Esophagus muscularis mucosa (tissue), 4 donors: Measurements from ENCODE around the gene P2RX1. TPM values are rescaled to one million over a fixed set of nuclear protein-coding genes. Genes with fewer than 3 reads are reported as not detected.
A peak's percentile ranks its signal among the peaks of the same experiment; 100 is the strongest.

Experiments used
- DNase-seq: peaks from one replicate; pipeline ENCODE4 v3.0.0-alpha.2; 2017; ENCODE audit errors: extremely low spot score
- H3K27ac ChIP-seq, 4 donors: fragments of 200-600 bp; sonication (generic); replicated peaks in 1 of 4; 1 replicate in 3 of 4; 2 replicates in 1 of 4; pipeline ENCODE4 v1.5.1; 2016 to 2019; ENCODE audit warnings: mild to moderate bottlenecking in 1 of 4
- H3K27me3 ChIP-seq, 4 donors: fragments of 200-600 bp; sonication (generic); one replicate each; pipeline versions ENCODE4 v1.5.1 to v1.6.0; 2016 to 2019
- H3K36me3 ChIP-seq, 4 donors: fragments of 200-600 bp; sonication (generic); one replicate each; pipeline ENCODE4 v1.5.1; 2016 to 2019
- H3K4me1 ChIP-seq, 4 donors: fragments of 200-600 bp; sonication (generic); one replicate each; pipeline ENCODE4 v1.5.1; 2016 to 2019
- H3K4me3 ChIP-seq, 4 donors: fragments of 200-600 bp; sonication (generic); 1 replicate in 2 of 4; 2 replicates in 2 of 4; pipeline ENCODE4 v1.5.1; 2016 to 2019; ENCODE audit warnings: mild to moderate bottlenecking in 4 of 4, moderate library complexity in 1 of 4
- H3K9me3 ChIP-seq, 4 donors: fragments of 200-600 bp; sonication (generic); 1 replicate in 3 of 4; 2 replicates in 1 of 4; pipeline ENCODE4 v1.5.1; 2016 to 2019
- CTCF ChIP-seq, 3 experiments: fragments of 200-600 bp in 2 of 3; fragments of 450-650 bp in 1 of 3; sonication (generic) in 2 of 3; IDR thresholded peaks; one replicate each; pipeline ENCODE4 v1.5.1; 2017 to 2019; ENCODE audit warnings: antibody characterized with exemption in 3 of 3, mild to moderate bottlenecking in 2 of 3, moderate library complexity in 1 of 3
- EP300 ChIP-seq: sonication (generic); formaldehyde crosslinking; IDR thresholded peaks from one replicate; pipeline ENCODE4 v1.6.1; 2017; ENCODE audit warnings: antibody characterized with exemption
- POLR2A ChIP-seq: fragments of 450-650 bp; IDR thresholded peaks from one replicate; pipeline ENCODE4 v1.6.1; 2017; ENCODE audit warnings: antibody characterized with exemption, moderate library complexity, mild to moderate bottlenecking, low read depth
- POLR2AphosphoS5 ChIP-seq, 2 donors: sonication (generic); formaldehyde crosslinking; IDR thresholded peaks; one replicate each; pipeline ENCODE4 v1.6.1; 2017; ENCODE audit warnings: antibody characterized with exemption in 2 of 2
- WGBS: methylation state at CpG from one replicate; pipeline ENCODE4 v1.1.5; 2018; 5-methylcytosine and 5-hydroxymethylcytosine counted together
- intact Hi-C: fragments of 100-400 bp; cut with DNase I; formaldehyde crosslinking; loops from one replicate; pipeline ENCODE4 v1.15.1; 2023
- total RNA-seq, 4 donors: library from RNA; depleted of rRNA; stranded (reverse); fragments of >200 nt; gene quantifications; one replicate each; pipeline versions ENCODE4 v1.1.0 to v1.2.1, GENCODE V29; 2016

The P2RX1 gene
- total RNA-seq, 4 donors from 2014 or later = 3.7 to 26.0 (median 10.2) TPM

- Histone ChIP-seq H3K36me3 (peaks cover 6 to 53% (median 30%) of the 10 kb centered on the region in 4 donors), H3K4me3 (no peak overlapping the region), H3K27me3 (no peaks in the 10 kb centered on the region), H3K27ac (no peak overlapping the region), H3K4me1 (peaks cover 13 to 28% (median 24%) of the 10 kb centered on the region in 4 donors), H3K9me3 (no peaks in the 10 kb centered on the region)
- intact Hi-C loops = no loop called here
- DNase-seq = no peak
- no peak for TF ChIP-seq POLR2A
- no peak for TF ChIP-seq CTCF (IDR thresholded peaks at IDR 0.05)
- no peak for TF ChIP-seq POLR2AphosphoS5 (IDR thresholded peaks at IDR 0.05)
- no peak for TF ChIP-seq EP300
- WGBS = 86% methylated on average over 5 of the region's 48 CpGs
Measured at GRCh38 chr17:3940965-3941698, 24.9 kb upstream of the P2RX1 start.

- Histone ChIP-seq H3K27ac (no peak overlapping the region), H3K36me3 (peaks cover 6 to 65% (median 35%) of the 10 kb centered on the region in 4 donors), H3K27me3 (no peaks in the 10 kb centered on the region), H3K9me3 (no peaks in the 10 kb centered on the region), H3K4me3 (no peak overlapping the region), H3K4me1 (no peaks in the 10 kb centered on the region)
- WGBS = 97% methylated on average over 11 of the region's 17 CpGs
- DNase-seq = no peak
- intact Hi-C loops = loop anchor here (5.0 to 10.0 kb wide), 2 partner anchors 65 to 137 kb away; no protein-coding TSS in a partner anchor
- TF ChIP-seq EP300 (no peak), CTCF (IDR thresholded peaks at IDR 0.05) (no peak), POLR2AphosphoS5 (IDR thresholded peaks at IDR 0.05) (no peak), POLR2A (no peak)
Measured at GRCh38 chr17:3937359-3937758, 21.1 kb upstream of the P2RX1 start.

GRCh38 chr17:3935825-3936355 lies 19.6 kb upstream of the P2RX1 start:
- no peaks in the 10 kb centered on the region for H3K27me3 ChIP-seq
- no peaks in the 10 kb centered on the region for H3K4me1 ChIP-seq
- no peak overlapping the region for H3K4me3 ChIP-seq
- 94% methylated on average over 6 of the region's 9 CpGs for WGBS
- DNase-seq = no peak
- intact Hi-C loops = loop anchor here (5.0 to 10.0 kb wide), 2 partner anchors 66 to 139 kb away; no protein-coding TSS in a partner anchor
- H3K36me3 ChIP-seq = peaks cover 6 to 58% (median 27%) of the 10 kb centered on the region in 4 donors
- H3K27ac ChIP-seq = no peak overlapping the region
- TF ChIP-seq CTCF (IDR thresholded peaks at IDR 0.05) (no peak), EP300 (no peak), POLR2AphosphoS5 (IDR thresholded peaks at IDR 0.05) (no peak), POLR2A (no peak)
- no peaks in the 10 kb centered on the region for H3K9me3 ChIP-seq

GRCh38 chr17:3935140-3935542 lies 18.9 kb upstream of the P2RX1 start:
- peaks cover 6 to 51% (median 24%) of the 10 kb centered on the region in 4 donors for H3K36me3 ChIP-seq
- H3K4me3 ChIP-seq = no peak overlapping the region
- H3K27me3 ChIP-seq = no peaks in the 10 kb centered on the region
- H3K4me1 ChIP-seq = no peaks in the 10 kb centered on the region
- H3K9me3 ChIP-seq = no peaks in the 10 kb centered on the region
- TF ChIP-seq CTCF (IDR thresholded peaks at IDR 0.05) (peak; percentile 57 to 71 (median 69)), EP300 (no peak), POLR2AphosphoS5 (IDR thresholded peaks at IDR 0.05) (peak in 1 of 2 donors; percentile 42), POLR2A (no peak)
- no peak overlapping the region for H3K27ac ChIP-seq
- intact Hi-C loops = loop anchor here (5.0 to 10.0 kb wide), 2 partner anchors 67 to 140 kb away; no protein-coding TSS in a partner anchor
- DNase-seq = no peak
- WGBS = 6% methylated on average over 9 of the region's 10 CpGs
